Activated CD8-positive, alpha-beta memory T cell treated with anti-CD3 and anti-CD28 coated beads for 36 hours (primary cell): ENCODE measurements around the gene PTGIS. TPM values are rescaled to one million over a fixed set of nuclear protein-coding genes. Genes with fewer than 3 reads are reported as not detected.

Experiments
- CTCF ChIA-PET: fragments of 350-600 bp; sonication (Branson Sonifier 250); formaldehyde crosslinking; loops from one replicate; lab custom pipeline; 2021; ENCODE audit warnings: antibody characterized with exemption; lab: Charles Lee
- POLR2A ChIA-PET: fragments of 350-600 bp; sonication (Branson Sonifier 250); formaldehyde crosslinking; loops from one replicate; lab custom pipeline; 2021; ENCODE audit warnings: antibody characterized with exemption; lab: Charles Lee
- total RNA-seq, 2 experiments: library from RNA; stranded (reverse); gene quantifications; one replicate each; pipeline ENCODE4 v1.2.3, GENCODE V29; 2021

Gene PTGIS
- total RNA-seq, 2 experiments from 2014 or later: 7.9 to 8.2 TPM

GRCh38 chr20:49548371-49548947 lies 19.5 kb downstream of the PTGIS start:
- CTCF ChIA-PET: interaction anchor here (13.2 kb wide), 1 partner anchor 63 kb away, joined by 204 read pairs; no protein-coding TSS in a partner anchor
- POLR2A ChIA-PET: no interaction called here

GRCh38 chr20:49545572-49545971 lies 22.4 kb downstream of the PTGIS start:
- ChIA-PET POLR2A (no interaction called here), CTCF (interaction anchor here (0.8 to 13.2 kb wide), 3 partner anchors 10 to 66 kb away, joined by 3 to 204 read pairs (median 5); no protein-coding TSS in a partner anchor)

GRCh38 chr20:49544535-49544934 lies 23.4 kb downstream of the PTGIS start:
- ChIA-PET POLR2A (interaction anchor here (0.9 kb wide), 1 partner anchor 64 kb away, joined by 4 read pairs; no protein-coding TSS in a partner anchor), CTCF (interaction anchor here (1.5 to 13.2 kb wide), 5 partner anchors 25 to 67 kb away, joined by 3 to 204 read pairs (median 38); no protein-coding TSS in a partner anchor)

DNA sequence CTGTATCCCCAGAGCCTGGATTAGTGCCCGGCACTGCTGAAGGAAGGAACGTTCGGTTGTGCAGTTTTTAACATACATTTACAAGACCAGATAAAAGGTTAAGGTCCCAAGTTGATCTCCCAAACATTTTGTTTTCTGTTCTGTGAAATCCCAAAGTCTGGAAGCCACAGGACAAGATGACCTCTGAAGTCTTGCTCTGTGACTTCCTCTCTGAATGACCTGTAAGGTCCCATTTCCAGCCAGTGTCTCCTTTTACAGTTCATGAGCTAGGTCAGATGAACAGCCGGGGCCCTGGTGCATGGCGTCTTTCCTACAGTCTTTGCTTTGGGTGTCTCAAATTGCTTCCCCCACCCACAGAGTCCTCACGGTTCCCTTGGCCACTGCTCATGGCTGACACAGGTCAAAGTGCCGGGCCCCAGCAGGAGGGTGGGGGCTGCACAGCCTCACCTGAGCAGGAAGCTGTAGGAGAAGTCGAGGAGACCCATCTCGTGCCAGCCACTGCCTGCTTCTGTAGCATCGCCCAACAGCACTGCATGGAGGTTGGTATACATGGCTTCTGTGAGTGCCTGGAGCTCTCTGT lies 24.0 kb downstream of the PTGIS start:
- ChIA-PET POLR2A (interaction anchor here (0.9 kb wide), 1 partner anchor 65 kb away, joined by 4 read pairs; no protein-coding TSS in a partner anchor), CTCF (interaction anchor here (1.5 to 13.2 kb wide), 5 partner anchors 25 to 67 kb away, joined by 3 to 204 read pairs (median 38); no protein-coding TSS in a partner anchor)

GRCh38 chr20:49543071-49543857 lies 24.7 kb downstream of the PTGIS start:
- ChIA-PET CTCF (interaction anchor here (0.6 to 13.2 kb wide), 8 partner anchors 11 to 238 kb away, joined by 3 to 204 read pairs (median 26); no protein-coding TSS in a partner anchor), POLR2A (interaction anchor here (0.8 to 2.0 kb wide), 3 partner anchors 41 to 53 kb away, joined by 3 to 8 read pairs (median 4); no protein-coding TSS in a partner anchor)

DNA sequence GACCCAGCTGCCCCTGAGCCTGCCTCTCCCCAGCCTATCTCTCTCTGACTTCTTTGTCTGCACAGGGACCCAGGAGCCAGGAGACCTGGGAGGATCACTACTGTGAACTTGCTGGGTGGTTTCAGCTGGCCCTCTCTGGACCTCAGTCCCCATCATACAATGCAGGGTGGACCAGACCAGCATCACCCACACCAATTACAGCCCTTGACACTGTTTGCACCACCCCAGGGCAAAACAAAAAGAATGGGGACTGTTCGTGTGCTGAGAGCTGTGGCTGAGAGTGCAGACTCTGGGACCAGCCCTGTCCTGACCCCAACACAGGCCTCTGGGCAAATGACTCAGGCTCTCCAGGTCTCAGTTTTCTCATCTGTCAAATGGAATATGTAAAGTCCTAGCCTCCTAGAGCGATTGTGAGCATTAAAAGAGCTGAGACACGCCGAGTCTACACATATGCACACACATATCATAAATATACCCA lies 25.4 kb downstream of the PTGIS start:
- POLR2A ChIA-PET: interaction anchor here (0.8 to 2.0 kb wide), 3 partner anchors 41 to 54 kb away, joined by 3 to 8 read pairs (median 4); no protein-coding TSS in a partner anchor
- CTCF ChIA-PET: interaction anchor here (0.9 to 13.2 kb wide), 16 partner anchors 12 to 351 kb away, joined by 3 to 204 read pairs (median 6); no protein-coding TSS in a partner anchor

DNA sequence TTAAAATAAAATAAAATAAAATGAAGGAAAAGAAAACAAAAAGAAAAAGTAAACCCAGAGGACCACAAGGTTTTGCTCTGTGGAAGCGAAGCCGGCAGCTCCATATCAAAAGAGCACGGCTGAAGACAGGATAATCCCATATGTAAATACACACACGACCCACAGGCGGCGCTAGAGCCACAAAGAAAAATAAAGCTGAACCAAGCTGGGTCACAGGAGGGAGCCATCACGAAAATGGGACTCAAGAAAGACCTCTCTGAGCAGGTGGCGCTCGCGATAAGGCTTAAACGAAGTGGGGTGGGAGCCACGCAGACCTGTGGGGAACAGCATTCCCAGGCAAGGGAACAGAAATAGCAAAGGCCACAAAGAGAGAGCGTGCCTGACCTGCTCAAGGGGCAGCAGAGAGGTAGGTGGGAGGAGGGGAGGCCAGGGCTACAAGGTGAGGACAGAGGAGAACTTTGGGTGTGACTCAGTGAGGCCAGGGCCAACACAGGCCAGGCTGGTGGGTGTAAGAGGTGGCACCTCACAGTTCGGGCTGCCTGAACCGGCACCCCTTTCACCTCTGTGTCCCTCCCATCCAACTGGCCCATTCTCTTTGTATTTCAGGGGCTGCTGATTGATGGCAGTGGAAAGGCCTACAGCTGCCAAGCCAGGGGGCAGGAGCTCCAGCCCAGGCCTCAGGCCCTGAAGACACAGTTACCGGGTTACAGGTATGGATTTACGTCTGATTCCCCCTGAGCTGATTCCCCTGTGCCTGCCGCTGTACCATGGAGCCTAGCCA lies 26.0 kb downstream of the PTGIS start:
- CTCF ChIA-PET: interaction anchor here (0.7 to 13.2 kb wide), 26 partner anchors 9 to 392 kb away, joined by 3 to 204 read pairs (median 6); no protein-coding TSS in a partner anchor
- POLR2A ChIA-PET: interaction anchor here (0.8 to 2.0 kb wide), 5 partner anchors 42 to 69 kb away, joined by 3 to 8 read pairs (median 4); no protein-coding TSS in a partner anchor

DNA sequence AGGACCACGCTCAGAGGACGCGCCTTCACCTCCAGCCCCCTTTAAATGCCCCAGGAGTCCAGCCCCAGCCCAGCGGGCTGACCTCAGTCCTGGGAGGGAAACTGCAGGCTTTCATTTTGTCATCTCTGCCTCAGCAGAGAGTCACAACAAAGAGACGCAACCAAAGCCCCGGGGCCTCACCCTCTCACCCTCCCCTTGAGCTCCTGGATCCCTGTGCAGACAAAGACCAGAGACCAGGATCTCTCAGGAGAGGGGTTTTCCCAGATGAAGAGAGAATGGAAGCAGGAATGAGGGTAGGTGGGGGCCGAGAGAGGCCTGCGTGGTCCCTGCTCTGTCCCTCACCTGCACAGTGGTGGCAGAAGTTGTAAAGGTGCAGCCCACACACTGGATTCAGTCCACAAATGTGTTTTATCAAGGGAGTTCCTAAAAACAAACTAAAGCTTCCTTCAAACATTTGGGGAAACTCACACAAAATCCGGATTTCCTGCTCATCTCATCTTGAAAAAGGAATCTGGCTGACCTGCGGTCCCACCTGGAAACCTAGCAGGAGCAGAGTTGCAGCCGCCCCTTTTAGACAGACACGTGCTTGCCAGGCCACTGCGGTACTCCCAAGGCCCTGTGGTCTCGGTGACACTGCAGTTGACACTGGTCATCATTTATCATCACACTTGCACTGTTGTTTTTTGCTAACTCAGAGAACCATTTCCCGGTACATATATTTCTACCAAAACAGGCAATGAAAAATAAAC lies 27.1 kb downstream of the PTGIS start:
- ChIA-PET POLR2A (interaction anchor here (0.9 to 2.0 kb wide), 4 partner anchors 49 to 70 kb away, joined by 3 to 8 read pairs (median 5); no protein-coding TSS in a partner anchor), CTCF (interaction anchor here (0.7 to 13.2 kb wide), 23 partner anchors 10 to 393 kb away, joined by 3 to 204 read pairs (median 6); no protein-coding TSS in a partner anchor)

DNA sequence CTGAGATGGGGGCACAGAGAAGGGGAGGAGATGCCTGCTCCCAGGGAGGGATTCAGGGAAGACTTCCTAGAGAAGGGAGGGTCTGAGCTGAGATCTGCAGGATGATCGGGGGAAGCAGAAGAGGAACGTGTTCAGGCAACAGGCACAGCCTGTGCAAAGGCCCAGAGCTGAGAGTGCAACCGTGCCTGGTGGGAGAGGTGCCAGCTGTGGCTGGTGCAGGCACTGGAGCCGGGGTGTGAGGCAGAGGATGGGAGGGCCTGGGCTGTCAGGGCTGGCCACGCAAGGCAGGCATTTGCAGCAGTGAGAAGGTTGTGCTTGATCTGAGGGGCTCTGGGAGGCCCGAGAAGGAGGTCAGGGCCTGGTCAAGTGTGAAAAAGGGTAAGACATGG lies 27.7 kb downstream of the PTGIS start:
- ChIA-PET POLR2A (interaction anchor here (1.5 to 1.9 kb wide), 2 partner anchors 54 to 68 kb away, joined by 3 to 6 read pairs; no protein-coding TSS in a partner anchor), CTCF (interaction anchor here (0.8 to 13.2 kb wide), 9 partner anchors 11 to 306 kb away, joined by 3 to 204 read pairs (median 25); no protein-coding TSS in a partner anchor)

DNA sequence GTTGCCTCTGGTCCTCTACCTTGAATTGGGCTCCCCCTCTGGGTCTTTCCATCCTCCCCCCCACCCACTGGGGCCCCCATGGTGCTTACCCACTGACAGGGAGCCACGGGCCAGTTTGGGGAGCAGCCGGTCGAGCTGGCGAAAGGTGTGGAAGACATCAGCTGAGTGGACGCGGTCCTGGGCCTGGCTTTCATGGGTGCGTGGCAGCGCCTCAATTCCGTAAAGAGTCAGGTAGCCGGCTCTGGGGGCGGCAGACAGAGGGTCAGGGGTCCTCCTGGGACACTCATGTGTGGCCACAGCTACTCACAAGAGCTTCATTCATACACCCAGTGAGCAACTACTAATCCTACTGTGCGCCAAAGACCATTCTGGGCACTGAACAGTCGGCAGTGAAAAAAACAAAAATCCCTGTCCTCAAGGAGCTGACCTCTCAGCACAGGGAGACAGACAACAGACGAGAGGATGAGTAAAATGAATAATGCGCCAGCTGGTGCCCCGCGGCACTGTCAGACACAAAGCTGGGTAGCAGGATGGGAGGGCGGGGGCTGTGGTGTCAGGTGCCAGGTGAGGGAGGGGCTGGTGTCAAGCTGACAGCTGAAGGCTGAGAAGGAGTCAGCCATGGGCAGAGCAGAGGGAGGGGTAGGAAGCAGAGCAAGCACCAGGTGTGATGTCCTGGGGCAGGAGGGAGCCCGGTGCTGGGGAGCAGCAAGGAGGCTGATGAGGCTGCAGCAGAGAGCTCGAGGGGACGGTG lies 28.3 kb downstream of the PTGIS start:
- POLR2A ChIA-PET: interaction anchor here (0.6 to 1.5 kb wide), 2 partner anchors 55 to 63 kb away, joined by 3 to 5 read pairs; no protein-coding TSS in a partner anchor

GRCh38 chr20:49538950-49539349 lies 29.0 kb downstream of the PTGIS start:
- ChIA-PET POLR2A (interaction anchor here (1.5 kb wide), 1 partner anchor 55 kb away, joined by 3 read pairs; no protein-coding TSS in a partner anchor), CTCF (interaction anchor here (0.7 to 13.2 kb wide), 8 partner anchors 22 to 307 kb away, joined by 3 to 204 read pairs (median 18); no protein-coding TSS in a partner anchor)

More for the DNA sequence above, 28.3 kb downstream of the PTGIS start:
- CTCF ChIA-PET: interaction anchor here (0.7 to 13.2 kb wide), 10 partner anchors 11 to 307 kb away, joined by 3 to 204 read pairs (median 16); no protein-coding TSS in a partner anchor

GRCh38 chr20:49534255-49534712 lies 33.7 kb downstream of the PTGIS start:
- CTCF ChIA-PET: interaction anchor here (0.7 to 2.1 kb wide), 14 partner anchors 9 to 354 kb away, joined by 3 to 17 read pairs (median 4); no protein-coding TSS in a partner anchor
- POLR2A ChIA-PET: interaction anchor here (0.7 kb wide), 1 partner anchor 200 kb away, joined by 3 read pairs; no protein-coding TSS in a partner anchor

GRCh38 chr20:49532285-49532946 lies 35.5 kb downstream of the PTGIS start:
- ChIA-PET POLR2A (no interaction called here), CTCF (no interaction called here)

GRCh38 chr20:49529470-49529869 lies 38.5 kb downstream of the PTGIS start:
- POLR2A ChIA-PET: no interaction called here
- CTCF ChIA-PET: interaction anchor here (0.7 kb wide), 1 partner anchor 227 kb away, joined by 4 read pairs; no protein-coding TSS in a partner anchor

GRCh38 chr20:49526568-49526967 lies 41.4 kb downstream of the PTGIS start:
- ChIA-PET POLR2A (interaction anchor here (0.6 kb wide), 1 partner anchor 787 kb away, joined by 3 read pairs; no protein-coding TSS in a partner anchor), CTCF (no interaction called here)
